Psoas muscle (tissue), 8 donors: ENCODE results near the gene PSAT1. TPM values are rescaled to one million over a fixed set of nuclear protein-coding genes. Genes with fewer than 3 reads are reported as not detected.

ENCODE experiments used
- ATAC-seq, 4 donors: fragments of 200-7000 bp; cut with Tn5 transposase; one replicate each; pipeline ENCODE4 v1.9.1; 2020; ENCODE audit warnings: moderate library complexity in 3 of 4, mild to moderate bottlenecking in 2 of 4
- DNase-seq, 2 donors: peaks; one replicate each; pipeline ENCODE4 v3.0.0-alpha.2; 2020
- H3K27ac ChIP-seq: fragments of 200-600 bp; one replicate; pipeline ENCODE4 v1.8.0; 2022
- H3K27me3 ChIP-seq, 3 donors: fragments of 200-600 bp in 1 of 3; one replicate each; pipeline versions ENCODE4 v1.6.1 to v1.8.0; 2013 to 2022; ENCODE audit warnings: low read length in 2 of 3, mild to moderate bottlenecking in 2 of 3, moderate library complexity in 1 of 3; ENCODE audit not compliant: insufficient read depth in 3 of 3
- H3K36me3 ChIP-seq, 2 donors: fragments of 200-600 bp in 1 of 2; one replicate each; pipeline versions ENCODE4 v1.6.1 to v1.8.0; 2013 to 2022; ENCODE audit warnings: low read depth in 1 of 2, mild to moderate bottlenecking in 1 of 2, moderate library complexity in 1 of 2; ENCODE audit not compliant: insufficient read depth in 1 of 2
- H3K4me1 ChIP-seq: fragments of 200-600 bp; one replicate; pipeline ENCODE4 v1.8.0; 2022
- H3K4me3 ChIP-seq: fragments of 200-600 bp; one replicate; pipeline ENCODE4 v1.8.0; 2022; ENCODE audit warnings: mild to moderate bottlenecking
- H3K9me3 ChIP-seq: fragments of 200-600 bp; one replicate; pipeline ENCODE4 v1.8.0; 2022
- WGBS, 3 donors: extraction: QIAGEN DNeasy Blood & Tissue Kit; methylation state at CpG; one replicate each; pipeline versions ENCODE4 v1.1.6 to v1.1.7; 2013; 5-methylcytosine and 5-hydroxymethylcytosine counted together
- intact Hi-C, 2 donors: fragments of 100-400 bp; cut with DNase I; formaldehyde crosslinking; loops; one replicate each; pipeline versions ENCODE4 v1.11.0 to v1.14.2; 2022
- polyA plus RNA-seq, 3 donors: library from polyadenylated mRNA; stranded (reverse); fragments of 200-250 nt; gene quantifications; one replicate each; pipeline ENCODE4 v1.2.3, GENCODE V29; 2013
- total RNA-seq, 4 donors: library from RNA; stranded (reverse); fragmentation: NEBNext Ultra II Directional in 2 of 4; extraction: Animal tissue kit (Norgen Biotek cat#: 25700) in 2 of 4; gene quantifications; one replicate each; pipeline versions ENCODE4 v1.2.1 to v1.2.4, GENCODE V29; 2021 to 2023
- TF ChIP-seq, protein P1 (sequence below): fragments of 200-600 bp; IDR thresholded peaks from one replicate; pipeline ENCODE4 v1.8.0; 2022; ENCODE audit warnings: antibody characterized with exemption
- donor health status: healthy with polysubstance abuse.
- donor health status: DM: no; HTN: no; CAD: no; lungs with moderate emphysema.
- donor health status: Bipolar disorder and iron deficiency.
- donor health status: healthy.
- donor health status: DM: yes; HTN: yes; CAD: no.
- donor health status: DM: no; HTN: no; CAD: no.
- donor health status: DM: no; HTN: no; CAD: no.
- donor health status: DM: yes; HTN: yes; CAD: no.

Gene PSAT1
- total and polyA plus RNA-seq, 7 donors, result 0.15 to 2.0 (median 0.53) TPM

DNA sequence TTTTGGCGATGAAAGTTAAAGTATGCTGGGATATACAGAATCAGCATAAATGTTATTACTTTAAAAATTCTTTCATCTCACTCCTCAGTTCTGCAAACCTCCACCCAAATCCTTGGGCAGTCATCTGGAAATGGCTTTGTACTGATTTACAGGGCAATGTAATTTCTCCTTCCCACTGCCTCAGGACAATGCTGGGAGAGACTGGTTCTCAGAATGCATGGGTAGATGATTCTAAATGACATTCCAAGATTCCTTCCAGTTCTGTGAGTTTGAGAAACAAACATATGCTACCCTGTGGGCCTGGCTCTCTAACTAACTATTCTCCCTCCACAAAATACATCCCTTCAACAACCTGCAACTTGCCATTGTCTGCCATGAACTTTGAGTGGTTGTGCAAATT is 7.5 kb upstream of the PSAT1 start:
- Histone ChIP-seq H3K27me3 (peaks cover 2 to 7% (median 3%) of the 10 kb centered on the region in 3 donors), H3K9me3 (no peaks in the 10 kb centered on the region), H3K4me3 (no peak overlapping the region), H3K4me1 (no peaks in the 10 kb centered on the region), H3K27ac (no peak overlapping the region), H3K36me3 (no peaks in the 10 kb centered on the region)
- TF ChIP-seq, protein P1, sequence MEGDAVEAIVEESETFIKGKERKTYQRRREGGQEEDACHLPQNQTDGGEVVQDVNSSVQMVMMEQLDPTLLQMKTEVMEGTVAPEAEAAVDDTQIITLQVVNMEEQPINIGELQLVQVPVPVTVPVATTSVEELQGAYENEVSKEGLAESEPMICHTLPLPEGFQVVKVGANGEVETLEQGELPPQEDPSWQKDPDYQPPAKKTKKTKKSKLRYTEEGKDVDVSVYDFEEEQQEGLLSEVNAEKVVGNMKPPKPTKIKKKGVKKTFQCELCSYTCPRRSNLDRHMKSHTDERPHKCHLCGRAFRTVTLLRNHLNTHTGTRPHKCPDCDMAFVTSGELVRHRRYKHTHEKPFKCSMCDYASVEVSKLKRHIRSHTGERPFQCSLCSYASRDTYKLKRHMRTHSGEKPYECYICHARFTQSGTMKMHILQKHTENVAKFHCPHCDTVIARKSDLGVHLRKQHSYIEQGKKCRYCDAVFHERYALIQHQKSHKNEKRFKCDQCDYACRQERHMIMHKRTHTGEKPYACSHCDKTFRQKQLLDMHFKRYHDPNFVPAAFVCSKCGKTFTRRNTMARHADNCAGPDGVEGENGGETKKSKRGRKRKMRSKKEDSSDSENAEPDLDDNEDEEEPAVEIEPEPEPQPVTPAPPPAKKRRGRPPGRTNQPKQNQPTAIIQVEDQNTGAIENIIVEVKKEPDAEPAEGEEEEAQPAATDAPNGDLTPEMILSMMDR, result no peak
- ATAC-seq (no peak), DNase-seq (no peak)
- intact Hi-C loops, result no loop called here
- 91 to 97% (median 94%) methylated on average over 1 of the region's 1 CpG for WGBS, 3 donors

GRCh38 chr9:78291240-78291925 is 5.5 kb upstream of the PSAT1 start:
- no peaks in the 10 kb centered on the region for H3K36me3 ChIP-seq
- WGBS, 3 donors, result 30 to 62% (median 38%) methylated on average over 8 of the region's 8 CpGs
- ATAC-seq, result no peak
- no peak overlapping the region for H3K4me3 ChIP-seq
- no peak for DNase-seq
- no peaks in the 10 kb centered on the region for H3K4me1 ChIP-seq
- intact Hi-C loops, result loop anchor here in 1 of 2 donors (10.0 kb wide), 1 partner anchor 57 kb away; the partner anchor contains the start of gene CEP78
- TF ChIP-seq, protein P1, result no peak
- no peaks in the 10 kb centered on the region for H3K9me3 ChIP-seq
- H3K27me3 ChIP-seq, result peaks cover 2 to 8% (median 3%) of the 10 kb centered on the region in 3 donors
- H3K27ac ChIP-seq, result no peak overlapping the region

- Histone ChIP-seq H3K27me3 (peaks cover 2 to 15% (median 4%) of the 10 kb centered on the region in 3 donors), H3K4me3 (no peak overlapping the region), H3K9me3 (no peaks in the 10 kb centered on the region), H3K4me1 (peaks cover 5% of the 10 kb centered on the region), H3K27ac (no peak overlapping the region), H3K36me3 (no peaks in the 10 kb centered on the region)
- TF ChIP-seq, protein P1, result no peak
- no peak for ATAC-seq
- intact Hi-C loops, result loop anchor here in 1 of 2 donors (10.0 kb wide), 1 partner anchor 57 kb away; the partner anchor contains the start of gene CEP78
- WGBS, 3 donors, result 21 to 31% (median 31%) methylated on average over 6 of the region's 6 CpGs
- no peak for DNase-seq
These were observed 4.9 kb upstream of the PSAT1 start for GRCh38 chr9:78292026-78292425.

- H3K4me3 ChIP-seq, result no peak overlapping the region
- no peaks in the 10 kb centered on the region for H3K36me3 ChIP-seq
- DNase-seq (no peak), ATAC-seq (no peak)
- H3K4me1 ChIP-seq, result peaks cover 13% of the 10 kb centered on the region
- 91 to 95% (median 92%) methylated on average over 9 of the region's 9 CpGs for WGBS, 3 donors
- TF ChIP-seq, protein P1, result no peak
- peaks cover 2 to 23% (median 8%) of the 10 kb centered on the region in 3 donors for H3K27me3 ChIP-seq
- H3K27ac ChIP-seq, result no peak overlapping the region
- no peaks in the 10 kb centered on the region for H3K9me3 ChIP-seq
- intact Hi-C loops, result loop anchor here in 1 of 2 donors (10.0 kb wide), 1 partner anchor 58 kb away; the partner anchor contains the start of gene CEP78
These were observed 4.0 kb upstream of the PSAT1 start for GRCh38 chr9:78292716-78293497.
